Type B pancreatic cell (in vitro differentiated cells): ENCODE data around the gene BPGM. TPM values are rescaled to one million over a fixed set of nuclear protein-coding genes. Genes with fewer than 3 reads are reported as not detected.

ENCODE experiments used
- DNase-seq: peaks from one replicate; pipeline ENCODE4 v3.0.0; 2021; ENCODE audit warnings: mixed read lengths; ENCODE audit not compliant: unreplicated experiment; ENCODE audit errors: extremely low spot score
- H3K27ac Mint-ChIP-seq: 2 replicates; pipeline ENCODE4 v1.8.0; 2021; ENCODE audit warnings: mild to moderate bottlenecking, mixed read lengths
- H3K27me3 Mint-ChIP-seq: 2 replicates; pipeline ENCODE4 v1.8.0; 2021; ENCODE audit warnings: mixed read lengths
- H3K36me3 Mint-ChIP-seq: 2 replicates; pipeline ENCODE4 v1.8.0; 2021; ENCODE audit warnings: mixed read lengths
- H3K4me1 Mint-ChIP-seq: one replicate; pipeline ENCODE4 v1.8.0; 2021; ENCODE audit warnings: mixed read lengths; ENCODE audit not compliant: unreplicated experiment
- H3K4me3 Mint-ChIP-seq: 2 replicates; pipeline ENCODE4 v1.8.0; 2021; ENCODE audit warnings: mild to moderate bottlenecking, mixed read lengths
- H3K9me3 Mint-ChIP-seq: 2 replicates; pipeline ENCODE4 v1.8.0; 2021; ENCODE audit warnings: mixed read lengths
- CTCF ChIP-seq: fragments of 200-600 bp; sonication (generic); conservative IDR thresholded peaks from 2 replicates; pipeline ENCODE4 v1.5.0; 2021; ENCODE audit warnings: antibody characterized with exemption, mild to moderate bottlenecking
- total RNA-seq: library from RNA; stranded (reverse); gene quantifications from 2 replicates; pipeline ENCODE4 v1.2.1, GENCODE V29; 2021; ENCODE audit warnings: low replicate concordance

BPGM gene
- total RNA-seq, 1 donor from 2014 or later: 19.6 TPM

GRCh38 chr7:134695321-134695860 is 48.7 kb downstream of the BPGM start:
- Mint-ChIP-seq H3K4me1 (peaks cover 68% of the 10 kb centered on the region), H3K27ac (peak overlapping the region; percentile 44), H3K36me3 (no peaks in the 10 kb centered on the region), H3K27me3 (no peaks in the 10 kb centered on the region), H3K9me3 (no peaks in the 10 kb centered on the region), H3K4me3 (peak overlapping the region; percentile 26)
- TF ChIP-seq CTCF: no peak
- no peak for DNase-seq

- H3K4me3 Mint-ChIP-seq: no peak overlapping the region
- DNase-seq: no peak
- H3K4me1 Mint-ChIP-seq: peaks cover 64% of the 10 kb centered on the region
- no peaks in the 10 kb centered on the region for H3K36me3 Mint-ChIP-seq
- no peaks in the 10 kb centered on the region for H3K27me3 Mint-ChIP-seq
- H3K9me3 Mint-ChIP-seq: no peaks in the 10 kb centered on the region
- peak overlapping the region; percentile 29 for H3K27ac Mint-ChIP-seq
- no peak for TF ChIP-seq CTCF
These were observed 49.6 kb downstream of the BPGM start for GRCh38 chr7:134696261-134696660.

DNA sequence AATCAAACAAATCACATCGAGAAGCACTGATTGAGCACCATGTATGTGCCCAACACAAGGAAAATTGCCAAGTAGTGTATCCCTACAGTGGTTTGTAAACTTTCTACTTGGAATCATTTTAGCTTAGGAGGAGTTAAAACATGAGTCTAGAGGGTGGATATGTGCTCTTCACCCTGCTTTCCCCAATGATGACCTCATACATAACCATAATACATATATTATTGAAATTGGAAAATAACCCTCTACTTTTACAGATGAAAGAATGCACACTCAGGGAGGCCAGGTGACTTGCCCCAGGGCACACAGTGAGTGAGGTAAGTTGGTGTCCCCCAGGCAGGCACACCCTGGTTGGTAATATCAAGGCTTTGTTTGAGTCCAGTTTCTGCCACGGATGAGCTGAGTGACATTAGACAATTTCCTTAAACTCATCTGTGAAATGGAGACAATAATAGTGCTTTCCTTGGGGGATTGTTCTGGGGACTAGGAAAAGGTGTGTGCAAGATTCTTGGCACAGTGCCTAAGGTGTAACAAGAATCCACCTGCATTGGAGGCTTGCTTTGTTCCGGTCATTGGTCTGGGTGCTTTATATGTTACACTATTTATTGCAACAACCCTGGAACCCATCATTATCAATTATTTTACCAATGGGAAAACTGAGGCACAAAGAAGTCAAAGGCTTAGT is 50.7 kb downstream of the BPGM start:
- no peak for TF ChIP-seq CTCF
- H3K4me3 Mint-ChIP-seq: no peak overlapping the region
- H3K27me3 Mint-ChIP-seq: no peaks in the 10 kb centered on the region

GRCh38 chr7:134698481-134698880 is 51.8 kb downstream of the BPGM start:
- TF ChIP-seq CTCF: no peak
- no peak for DNase-seq
- no peaks in the 10 kb centered on the region for H3K27me3 Mint-ChIP-seq
- no peaks in the 10 kb centered on the region for H3K36me3 Mint-ChIP-seq
- H3K27ac Mint-ChIP-seq: no peak overlapping the region
- H3K4me3 Mint-ChIP-seq: no peak overlapping the region
- no peaks in the 10 kb centered on the region for H3K9me3 Mint-ChIP-seq
- H3K4me1 Mint-ChIP-seq: peaks cover 68% of the 10 kb centered on the region

More for the DNA sequence above, 50.7 kb downstream of the BPGM start:
- H3K4me1 Mint-ChIP-seq: peaks cover 64% of the 10 kb centered on the region
- H3K27ac Mint-ChIP-seq: peak overlapping the region; percentile 53
- DNase-seq: no peak
- H3K9me3 Mint-ChIP-seq: no peaks in the 10 kb centered on the region
- H3K36me3 Mint-ChIP-seq: no peaks in the 10 kb centered on the region

- no peaks in the 10 kb centered on the region for H3K9me3 Mint-ChIP-seq
- no peak overlapping the region for H3K27ac Mint-ChIP-seq
- peaks cover 65% of the 10 kb centered on the region for H3K4me1 Mint-ChIP-seq
- no peak for TF ChIP-seq CTCF
- H3K4me3 Mint-ChIP-seq: no peak overlapping the region
- DNase-seq: no peak
- H3K36me3 Mint-ChIP-seq: no peaks in the 10 kb centered on the region
- H3K27me3 Mint-ChIP-seq: no peaks in the 10 kb centered on the region
These were observed 52.6 kb downstream of the BPGM start for GRCh38 chr7:134699021-134699818.
